GM21528 (cell line): ENCODE measurements around the gene TGFB1I1.
"Not testable (repeated sequence)": the region's sequence is repeated elsewhere in the genome, so short reads cannot be mapped to it uniquely, and the experiment has no call there.

ENCODE experiments used
- ATAC-seq: cut with Tn5 transposase; IDR thresholded peaks from one replicate; pipeline ENCODE4 v1.9.1; 2021; ENCODE audit warnings: mild to moderate bottlenecking, moderate library complexity; ENCODE audit not compliant: unreplicated experiment, low FRiP score

The TGFB1I1 gene

GRCh38 chr16:31471875-31472708, at the start of gene TGFB1I1:
Gene TGFB1I1, plus strand, starts transcription at chr16:31472152. Its CDS starts 37 bp downstream, at chr16:31472189.
- ATAC-seq: no peak

- no peak for ATAC-seq
Measured at GRCh38 chr16:31423241-31423640, 48.7 kb upstream of the TGFB1I1 start.

GRCh38 chr16:31423801-31424200, 48.2 kb upstream of the TGFB1I1 start:
- no peak for ATAC-seq

GRCh38 chr16:31427441-31428278, 44.3 kb upstream of the TGFB1I1 start:
- ATAC-seq: no peak

- no peak for ATAC-seq
Measured at GRCh38 chr16:31428279-31428597, 43.7 kb upstream of the TGFB1I1 start, which contains the start of gene COX6A2. Gene COX6A2, minus strand, starts transcription at chr16:31428360. Its CDS starts 35 bp downstream, at chr16:31428325.

DNA sequence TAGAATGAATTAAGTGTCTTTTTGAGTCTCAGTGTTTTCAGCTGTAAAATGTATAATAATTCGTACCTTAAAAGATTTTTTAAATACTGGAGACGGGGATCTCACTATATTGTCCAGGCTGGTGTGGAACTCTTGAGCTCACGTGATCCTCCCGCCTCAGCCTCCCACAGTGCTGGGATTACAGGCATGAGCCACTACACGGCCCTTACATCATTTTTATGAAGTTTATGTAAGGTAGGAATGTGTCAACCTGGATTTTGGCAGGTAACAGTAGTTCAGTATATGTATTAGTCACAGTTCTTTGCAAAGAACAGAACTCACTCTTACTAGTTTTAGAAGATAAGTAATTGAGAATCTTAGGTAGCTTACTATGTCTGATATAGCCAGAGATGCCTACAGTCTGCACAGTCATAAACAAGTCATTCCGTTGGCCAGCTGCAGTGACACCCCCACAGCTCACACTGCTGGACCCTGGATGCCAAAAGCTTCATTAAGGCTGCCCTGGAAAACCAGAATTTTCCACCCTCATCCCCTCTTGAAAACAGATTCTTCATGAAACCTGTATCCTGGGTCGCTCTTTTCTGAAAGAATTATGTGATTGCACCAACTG, 43.2 kb upstream of the TGFB1I1 start:
- no peak for ATAC-seq

DNA sequence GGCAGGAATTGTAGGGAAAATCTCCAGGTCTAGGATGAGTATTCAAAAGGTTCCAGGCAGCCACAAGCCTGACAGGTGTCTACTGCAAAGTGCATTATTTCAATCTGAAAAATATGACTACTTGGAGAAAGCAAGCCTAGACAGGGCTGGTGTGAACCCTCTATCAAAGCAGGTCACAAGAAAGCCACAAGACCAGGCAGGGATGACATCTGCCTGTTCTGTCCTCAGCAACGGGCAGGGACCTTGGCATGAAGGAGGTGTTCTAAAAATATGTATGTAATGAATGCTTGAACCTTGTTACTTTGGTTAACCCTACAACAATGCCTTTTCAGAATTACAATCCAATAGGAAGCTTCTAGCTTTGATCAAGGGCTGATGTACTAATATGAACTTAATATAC, 42.6 kb upstream of the TGFB1I1 start:
- ATAC-seq: no peak

DNA sequence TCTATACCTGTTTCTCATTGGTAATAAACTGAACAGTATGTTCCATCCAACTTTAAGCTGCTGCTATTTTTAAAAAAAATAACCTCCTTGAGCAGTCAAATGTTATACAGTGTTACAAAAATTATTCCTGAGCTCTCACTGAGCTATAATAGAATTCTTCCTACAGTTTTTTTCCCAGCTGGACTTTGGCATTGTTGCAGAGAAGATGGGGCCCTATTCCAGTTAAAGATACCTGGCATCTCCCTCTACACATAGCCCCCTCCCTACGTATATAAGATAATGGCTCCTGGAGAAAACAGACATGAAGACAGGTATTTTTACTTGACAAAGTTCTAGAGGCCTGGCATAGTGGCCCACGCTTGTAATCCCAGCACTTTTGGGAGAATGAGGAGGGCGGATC, 42.2 kb upstream of the TGFB1I1 start:
- no peak for ATAC-seq

DNA sequence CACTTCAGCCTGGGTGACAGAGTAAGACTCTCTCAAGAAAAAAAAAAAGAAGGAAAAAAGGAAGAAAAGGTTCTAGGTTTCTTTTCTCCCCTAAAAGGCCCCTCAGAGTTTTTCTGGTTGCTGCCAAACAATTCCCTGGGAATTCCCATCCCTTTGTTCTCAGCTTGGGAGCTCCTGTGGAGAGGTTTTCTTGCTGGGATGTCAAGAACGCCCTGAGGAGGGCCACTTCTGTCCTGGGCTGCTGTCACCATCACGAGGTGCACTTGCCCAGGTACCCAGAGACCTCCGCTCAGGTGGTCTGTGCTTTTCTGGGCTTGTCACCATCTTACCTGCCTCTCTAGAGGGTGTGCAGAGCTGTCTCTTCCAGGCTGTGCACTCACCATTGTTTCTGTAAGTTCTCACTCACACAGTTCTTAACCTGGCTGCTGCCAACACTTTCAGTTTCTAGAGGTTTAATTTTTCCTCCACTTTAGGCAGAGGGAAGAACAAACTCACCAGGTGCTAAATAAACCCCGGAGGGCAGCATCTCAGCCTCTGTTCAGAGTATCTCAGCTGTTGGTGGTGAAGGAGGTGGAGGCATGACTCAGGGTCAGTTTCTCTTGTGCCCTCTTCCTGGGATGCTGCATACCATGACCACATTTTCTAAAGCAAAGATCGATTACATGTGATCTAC, 41.4 kb upstream of the TGFB1I1 start:
- no peak for ATAC-seq

DNA sequence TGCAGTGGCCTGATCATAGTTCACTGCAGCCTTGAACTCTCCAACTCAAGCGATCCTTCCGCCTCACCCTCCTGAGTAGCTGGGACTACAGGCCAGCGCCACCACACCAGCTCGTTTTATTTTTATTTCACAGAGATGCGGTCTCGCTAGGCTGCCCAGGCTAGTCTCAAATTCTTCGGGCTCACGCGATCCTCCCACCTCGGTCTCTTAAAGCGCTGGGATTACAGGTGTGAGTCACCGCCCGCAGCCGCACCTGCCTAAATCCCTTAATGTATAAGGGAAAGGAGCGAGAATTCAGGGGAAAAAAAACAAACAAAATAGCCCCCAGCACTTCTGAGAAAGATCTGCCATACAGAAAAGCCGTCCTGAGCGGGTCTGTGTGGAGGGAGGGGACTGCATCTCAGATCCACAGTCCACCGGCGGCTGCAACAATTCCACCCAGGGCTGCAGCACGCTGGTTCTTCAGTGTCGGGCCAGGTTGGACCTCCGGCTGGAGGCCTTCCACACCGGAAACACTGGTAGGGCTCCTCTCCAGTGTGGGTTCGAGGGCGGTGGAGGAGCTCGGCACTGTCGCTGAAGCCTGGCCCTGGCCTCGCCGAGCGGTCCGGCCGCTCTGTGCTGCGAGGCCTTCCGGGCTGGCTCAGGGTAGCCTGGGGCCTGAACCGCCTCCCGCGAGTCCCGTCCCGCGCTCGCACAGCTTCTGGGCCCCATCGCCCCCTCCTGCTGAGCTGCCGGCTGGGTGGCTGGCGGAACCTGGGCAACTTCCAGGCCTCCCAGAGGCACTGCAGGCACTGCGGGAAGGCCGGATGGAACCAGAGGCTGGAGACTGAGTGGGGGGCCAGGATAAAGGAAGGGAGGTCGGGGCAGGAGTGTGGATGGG, 36.4 kb upstream of the TGFB1I1 start:
- ATAC-seq: no peak

GRCh38 chr16:31436221-31437045, 35.5 kb upstream of the TGFB1I1 start:
- ATAC-seq: no peak

GRCh38 chr16:31438414-31438813, 33.5 kb upstream of the TGFB1I1 start:
- ATAC-seq: no peak

DNA sequence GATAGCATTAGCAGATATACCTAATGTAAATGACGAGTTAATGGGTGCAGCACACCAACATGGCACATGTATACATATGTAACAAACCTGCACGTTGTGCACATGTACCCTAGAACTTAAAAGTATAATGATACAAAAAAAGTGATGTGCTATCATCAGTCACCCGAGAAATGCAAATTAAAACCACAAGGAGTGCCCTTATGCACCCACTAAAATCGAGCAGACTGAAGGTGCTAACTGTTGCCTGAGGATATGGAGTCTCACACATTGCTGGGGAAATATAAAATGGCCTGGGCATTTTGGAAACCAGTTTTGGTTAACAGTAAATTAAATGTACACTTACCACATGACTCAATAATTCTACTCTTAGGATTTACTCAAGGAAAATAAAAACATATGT, 32.9 kb upstream of the TGFB1I1 start:
- ATAC-seq: not testable (repeated sequence)

GRCh38 chr16:31439519-31439918, 32.4 kb upstream of the TGFB1I1 start:
- no peak for ATAC-seq

DNA sequence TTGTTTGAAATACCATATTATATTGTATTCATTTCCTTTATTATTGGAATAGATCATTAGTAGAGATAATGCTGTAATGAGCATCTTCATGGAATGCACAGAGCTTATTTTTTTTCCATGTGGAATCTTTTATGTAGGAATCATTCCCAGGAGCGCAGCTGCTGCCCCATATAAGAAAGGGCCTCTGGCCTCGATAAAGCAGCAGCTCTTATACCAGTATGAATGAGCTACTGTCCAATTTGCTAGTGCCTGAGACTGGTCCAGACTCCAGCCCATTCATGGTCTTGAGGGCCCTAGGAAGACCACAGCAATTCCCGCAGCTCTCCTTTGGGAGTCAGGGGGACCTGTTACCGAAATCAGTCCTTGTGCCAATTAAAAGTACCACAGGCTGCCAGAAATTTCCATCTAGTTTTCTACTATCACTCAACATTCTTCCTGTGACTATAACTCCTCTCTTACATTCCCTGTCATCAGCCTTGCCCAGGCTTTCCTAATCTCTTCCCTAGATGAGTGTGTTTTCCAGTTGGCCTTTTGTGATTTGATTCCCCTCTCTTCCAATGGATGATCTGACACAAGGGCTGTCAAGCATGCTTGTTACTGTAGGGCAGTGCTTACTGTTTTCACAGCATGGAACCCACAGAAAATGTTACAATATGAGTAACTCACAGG, 31.3 kb upstream of the TGFB1I1 start:
- no peak for ATAC-seq

- no peak for ATAC-seq
Measured at GRCh38 chr16:31441956-31442355, 30.0 kb upstream of the TGFB1I1 start.

GRCh38 chr16:31445931-31446330, 26.0 kb upstream of the TGFB1I1 start:
- ATAC-seq: not testable (repeated sequence)

DNA sequence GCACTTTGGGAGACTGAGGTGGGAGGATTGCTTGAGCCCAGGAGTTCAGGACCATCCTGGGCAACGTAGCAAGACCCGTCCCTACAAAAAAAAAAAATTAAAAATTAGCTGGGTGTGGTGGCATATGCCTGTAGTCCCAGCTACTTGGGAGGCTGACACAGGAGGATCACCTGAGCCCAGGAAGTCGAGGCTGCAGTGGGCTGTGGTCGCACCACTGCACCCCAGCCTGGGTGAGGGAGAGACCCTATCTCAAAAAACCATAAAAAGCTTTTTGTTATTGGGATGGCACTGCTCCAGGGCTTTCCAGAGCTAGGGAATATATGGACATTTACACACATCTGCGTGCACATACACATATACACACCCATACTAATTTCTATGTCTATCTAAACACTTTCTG, 20.8 kb upstream of the TGFB1I1 start:
- ATAC-seq: no peak
